WTC11 (cell line): ENCODE results near the gene HES5. TPM values are rescaled to one million over a fixed set of nuclear protein-coding genes. Genes with fewer than 3 reads are reported as not detected.

Experiments
- ATAC-seq: fragments of 200-7000 bp; cut with Tn5 transposase; 2 replicates; pipeline ENCODE4 v1.10.0; 2021; ENCODE audit warnings: mild to moderate bottlenecking, moderate library complexity
- CTCF ChIA-PET: fragments of 300-600 bp; sonication (Branson Sonifier 250); formaldehyde crosslinking; loops from one replicate; lab custom pipeline; 2021; ENCODE audit warnings: antibody characterized with exemption; lab: Charles Lee
- POLR2A ChIA-PET: fragments of 350-600 bp; sonication (Branson Sonifier 250); formaldehyde crosslinking; loops from one replicate; lab custom pipeline; 2021; ENCODE audit warnings: antibody characterized with exemption; lab: Charles Lee
- DNase-seq: peaks from one replicate; pipeline ENCODE4 v3.0.0; 2021; ENCODE audit warnings: low spot score
- H3K27ac Mint-ChIP-seq: 2 replicates; pipeline ENCODE4 v1.8.0; 2021; ENCODE audit warnings: mixed read lengths
- H3K27me3 Mint-ChIP-seq: 2 replicates; pipeline ENCODE4 v1.8.0; 2021; ENCODE audit warnings: low read depth, mild to moderate bottlenecking, moderate library complexity, mixed read lengths
- H3K36me3 Mint-ChIP-seq: 2 replicates; pipeline ENCODE4 v1.8.0; 2021; ENCODE audit warnings: mixed read lengths
- H3K4me1 Mint-ChIP-seq: 2 replicates; pipeline ENCODE4 v1.8.0; 2022; ENCODE audit warnings: mixed read lengths
- H3K4me3 Mint-ChIP-seq: 2 replicates; pipeline ENCODE4 v1.8.0; 2021; ENCODE audit warnings: mild to moderate bottlenecking, moderate library complexity, mixed read lengths
- H3K9me3 Mint-ChIP-seq: 2 replicates; pipeline ENCODE4 v1.8.0; 2021; ENCODE audit warnings: mixed read lengths
- CBFB ChIP-seq: sonication (generic); formaldehyde crosslinking; IDR thresholded peaks from 2 replicates; pipeline ENCODE4 v1.8.1; 2022; ENCODE audit warnings: mild to moderate bottlenecking, low read depth, missing genetic modification reagents
- E2F4 ChIP-seq: sonication (generic); formaldehyde crosslinking; IDR thresholded peaks from 2 replicates; pipeline ENCODE4 v1.8.1; 2022; ENCODE audit warnings: low read depth, mild to moderate bottlenecking, moderate library complexity, missing genetic modification reagents, borderline replicate concordance
- EMX1 ChIP-seq: fragments of 250-450 bp; sonication (Bioruptor Pico); IDR thresholded peaks from 2 replicates; pipeline ENCODE4 v1.8.0; 2021; ENCODE audit warnings: mild to moderate bottlenecking
- FOXP4 ChIP-seq: sonication (generic); formaldehyde crosslinking; IDR thresholded peaks from 2 replicates; pipeline ENCODE4 v1.8.0; 2022; ENCODE audit warnings: mild to moderate bottlenecking, missing genetic modification reagents
- GABPB1 ChIP-seq: sonication (generic); formaldehyde crosslinking; IDR thresholded peaks from 2 replicates; pipeline ENCODE4 v1.8.1; 2023; ENCODE audit warnings: mild to moderate bottlenecking, missing genetic modification reagents
- GTF2I ChIP-seq: fragments of 250-450 bp; sonication (Bioruptor Pico); conservative IDR thresholded peaks from 2 replicates; pipeline ENCODE4 v1.4.0; 2021; ENCODE audit warnings: mild to moderate bottlenecking
- IRF1 ChIP-seq: sonication (generic); formaldehyde crosslinking; IDR thresholded peaks from 2 replicates; pipeline ENCODE4 v1.8.0; 2023; ENCODE audit warnings: missing genetic modification reagents
- JAZF1 ChIP-seq: fragments of 250-450 bp; sonication (Bioruptor Pico); IDR thresholded peaks from 2 replicates; pipeline ENCODE4 v1.9.0; 2021; ENCODE audit warnings: moderate library complexity, mild to moderate bottlenecking, inconsistent platforms
- KAT7 ChIP-seq: sonication (generic); formaldehyde crosslinking; IDR thresholded peaks from 2 replicates; pipeline ENCODE4 v1.8.1; 2023; ENCODE audit warnings: missing genetic modification reagents, mild to moderate bottlenecking, borderline replicate concordance
- MLX ChIP-seq: sonication (generic); formaldehyde crosslinking; IDR thresholded peaks from 2 replicates; pipeline ENCODE4 v1.8.1; 2023; ENCODE audit warnings: mild to moderate bottlenecking, missing genetic modification reagents, moderate library complexity
- NR1H2 ChIP-seq: sonication (generic); formaldehyde crosslinking; IDR thresholded peaks from 2 replicates; pipeline ENCODE4 v1.9.0; 2021; ENCODE audit warnings: mild to moderate bottlenecking, moderate library complexity, missing genetic modification reagents
- OVOL2 ChIP-seq: fragments of 250-450 bp; sonication (Bioruptor Pico); IDR thresholded peaks from 2 replicates; pipeline ENCODE4 v1.9.0; 2021; ENCODE audit warnings: mild to moderate bottlenecking, borderline replicate concordance
- PREB ChIP-seq: sonication (generic); formaldehyde crosslinking; IDR thresholded peaks from 2 replicates; pipeline ENCODE4 v1.8.1; 2022; ENCODE audit warnings: mild to moderate bottlenecking, missing genetic modification reagents, moderate library complexity, borderline replicate concordance
- USF2 ChIP-seq: sonication (generic); formaldehyde crosslinking; IDR thresholded peaks from 2 replicates; pipeline ENCODE4 v1.8.1; 2023; ENCODE audit warnings: mild to moderate bottlenecking, missing genetic modification reagents, moderate library complexity
- ZBTB43 ChIP-seq: sonication (generic); formaldehyde crosslinking; IDR thresholded peaks from 2 replicates; pipeline ENCODE4 v1.8.1; 2023; ENCODE audit warnings: mild to moderate bottlenecking, missing genetic modification reagents
- ZMAT4 ChIP-seq: fragments of 250-450 bp; sonication (Bioruptor Pico); IDR thresholded peaks from 2 replicates; pipeline ENCODE4 v1.9.0; 2021; ENCODE audit warnings: mild to moderate bottlenecking
- ZNF121 ChIP-seq: sonication (generic); formaldehyde crosslinking; IDR thresholded peaks from 2 replicates; pipeline ENCODE4 v1.8.0; 2023; ENCODE audit warnings: missing genetic modification reagents
- ZNF263 ChIP-seq: sonication (generic); formaldehyde crosslinking; IDR thresholded peaks from 2 replicates; pipeline ENCODE4 v1.8.1; 2022; ENCODE audit warnings: low read depth, mild to moderate bottlenecking, moderate library complexity, missing genetic modification reagents
- ZNF416 ChIP-seq: fragments of 250-450 bp; sonication (Bioruptor Pico); IDR thresholded peaks from 2 replicates; pipeline ENCODE4 v1.9.0; 2021; ENCODE audit warnings: mild to moderate bottlenecking, inconsistent platforms
- ZNF425 ChIP-seq: fragments of 250-450 bp; sonication (Bioruptor Pico); conservative IDR thresholded peaks from 2 replicates; pipeline ENCODE4 v1.9.0; 2021; ENCODE audit warnings: mild to moderate bottlenecking
- ZSCAN18 ChIP-seq: fragments of 250-450 bp; sonication (Bioruptor Pico); IDR thresholded peaks from 2 replicates; pipeline ENCODE4 v2.1.2; 2022; ENCODE audit warnings: mild to moderate bottlenecking, moderate library complexity
- total RNA-seq: library from RNA; stranded (reverse); gene quantifications from 3 replicates; pipeline ENCODE4 v1.2.3, GENCODE V29; 2021

The HES5 gene
- total RNA-seq, 1 experiment from 2014 or later: not detected

- TF ChIP-seq FOXP4 (CRISPR knock-in tag): no peak
- TF ChIP-seq GABPB1 (CRISPR knock-in tag): no peak
- no peak for TF ChIP-seq ZNF425 (CRISPR knock-in tag)
- TF ChIP-seq OVOL2: no peak
These were observed 43.3 kb upstream of the HES5 start (continued) for GRCh38 chr1:2573250-2573920.

- H3K27me3 Mint-ChIP-seq: peaks cover 11% of the 10 kb centered on the region; the same call in 1 of the 2 replicates
- no peak overlapping the region for H3K4me3 Mint-ChIP-seq
- ATAC-seq (no peak), DNase-seq (no peak)
- H3K36me3 Mint-ChIP-seq: peaks cover 13% of the 10 kb centered on the region; the same call in 1 of the 2 replicates
- H3K9me3 Mint-ChIP-seq: peaks cover 21% of the 10 kb centered on the region
- POLR2A ChIA-PET: no interaction called here
- H3K4me1 Mint-ChIP-seq: no peaks in the 10 kb centered on the region
- CTCF ChIA-PET: interaction anchor here (1.4 kb wide), 1 partner anchor 10 kb away, joined by 7 read pairs; no protein-coding TSS in a partner anchor
- no peak overlapping the region for H3K27ac Mint-ChIP-seq
- TF ChIP-seq ZBTB43 (CRISPR knock-in tag) (no peak), MLX (CRISPR knock-in tag) (no peak), ZMAT4 (no peak), E2F4 (CRISPR knock-in tag) (no peak), USF2 (CRISPR knock-in tag) (no peak), IRF1 (no peak), EMX1 (CRISPR knock-in tag) (no peak), CBFB (CRISPR knock-in tag) (no peak), NR1H2 (CRISPR knock-in tag) (no peak), ZNF121 (CRISPR knock-in tag) (no peak), KAT7 (CRISPR knock-in tag) (no peak), JAZF1 (CRISPR knock-in tag) (no peak), GTF2I (no peak), PREB (no peak), ZNF263 (CRISPR knock-in tag) (no peak), ZSCAN18 (CRISPR knock-in tag) (no peak), ZNF416 (CRISPR knock-in tag) (no peak)
These were observed 41.3 kb upstream of the HES5 start for GRCh38 chr1:2571348-2571747.
